Islet precursor cell (in vitro differentiated cells): ENCODE data around the gene NTM.
"Not testable (repeated sequence)": the region's sequence is repeated elsewhere in the genome, so short reads cannot be mapped to it uniquely, and the experiment has no call there.

Experiments used
- DNase-seq: peaks from one replicate; pipeline ENCODE4 v3.0.0-alpha.2; 2018

Gene NTM

DNA sequence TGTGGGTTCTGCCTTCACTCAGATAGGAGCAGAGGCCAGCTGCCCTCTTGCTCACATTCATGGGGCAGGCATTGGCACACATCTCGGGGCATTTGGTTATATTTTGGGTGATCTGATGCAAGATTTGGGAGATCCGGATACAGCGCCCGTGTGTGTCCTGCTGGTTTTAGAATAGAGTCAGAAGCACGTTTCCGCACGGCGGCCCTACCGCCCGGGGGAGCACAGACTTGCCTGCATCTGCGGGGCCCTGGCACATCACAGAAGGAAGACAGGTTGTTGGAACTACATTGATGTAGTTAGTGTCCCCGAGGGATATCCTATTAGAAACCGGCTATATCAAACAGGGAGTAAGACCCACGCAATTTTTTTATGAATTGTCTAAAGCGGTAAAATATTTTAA is 982.8 kb downstream of the NTM start:
- no peak for DNase-seq

GRCh38 chr11:132357811-132358572 is 987.6 kb downstream of the NTM start:
- DNase-seq, result no peak

GRCh38 chr11:132358573-132358953 is 988.1 kb downstream of the NTM start:
- DNase-seq, result no peak

GRCh38 chr11:132361011-132361550 is 990.7 kb downstream of the NTM start:
- no peak for DNase-seq

DNA sequence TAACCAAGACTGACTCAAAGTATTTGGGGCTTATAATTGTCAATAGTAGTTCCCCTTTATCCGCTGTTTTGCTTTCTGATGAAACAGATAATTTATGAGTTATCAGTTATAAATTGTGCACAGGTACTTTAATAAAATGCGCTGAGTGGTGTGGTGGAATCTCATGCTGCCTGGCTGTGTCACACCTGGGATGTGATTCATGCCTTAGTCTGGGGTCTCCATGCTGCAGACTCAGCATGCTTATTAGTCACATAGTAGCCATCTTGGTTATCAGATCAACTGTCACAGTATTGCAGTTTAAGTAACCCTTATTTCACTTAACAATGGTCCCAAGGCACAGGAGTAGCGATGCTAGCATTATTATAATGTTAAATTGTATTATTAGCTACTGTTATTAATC is 995.2 kb downstream of the NTM start:
- DNase-seq, result no peak

GRCh38 chr11:132367293-132367692 is 996.9 kb downstream of the NTM start:
- no peak for DNase-seq

GRCh38 chr11:132370114-132370513 is 999.7 kb downstream of the NTM start:
- not testable (repeated sequence) for DNase-seq

GRCh38 chr11:132373405-132374143 is 1003.2 kb downstream of the NTM start:
- no peak for DNase-seq

- no peak for DNase-seq
Measured at GRCh38 chr11:132379540-132379939, 1009.1 kb downstream of the NTM start.
